Body of pancreas (tissue), 4 donors: ENCODE measurements around the gene OR52N2.
A peak's percentile ranks its signal among the peaks of the same experiment; 100 is the strongest.

Source experiments
- POLR2A ChIP-seq, 3 donors: fragments of 450-650 bp; IDR thresholded peaks; one replicate each; pipeline ENCODE4 v1.6.1; 2016; ENCODE audit warnings: antibody characterized with exemption in 3 of 3, mild to moderate bottlenecking in 2 of 3
- TF ChIP-seq, protein P1 (sequence below), 7 experiments: fragments of 450-650 bp in 4 of 7; fragments of 200-600 bp in 3 of 7; sonication (generic) in 3 of 7; IDR thresholded peaks; one replicate each; pipeline ENCODE4 v1.5.1; 2016 to 2019; ENCODE audit warnings: antibody characterized with exemption in 7 of 7

DNA sequence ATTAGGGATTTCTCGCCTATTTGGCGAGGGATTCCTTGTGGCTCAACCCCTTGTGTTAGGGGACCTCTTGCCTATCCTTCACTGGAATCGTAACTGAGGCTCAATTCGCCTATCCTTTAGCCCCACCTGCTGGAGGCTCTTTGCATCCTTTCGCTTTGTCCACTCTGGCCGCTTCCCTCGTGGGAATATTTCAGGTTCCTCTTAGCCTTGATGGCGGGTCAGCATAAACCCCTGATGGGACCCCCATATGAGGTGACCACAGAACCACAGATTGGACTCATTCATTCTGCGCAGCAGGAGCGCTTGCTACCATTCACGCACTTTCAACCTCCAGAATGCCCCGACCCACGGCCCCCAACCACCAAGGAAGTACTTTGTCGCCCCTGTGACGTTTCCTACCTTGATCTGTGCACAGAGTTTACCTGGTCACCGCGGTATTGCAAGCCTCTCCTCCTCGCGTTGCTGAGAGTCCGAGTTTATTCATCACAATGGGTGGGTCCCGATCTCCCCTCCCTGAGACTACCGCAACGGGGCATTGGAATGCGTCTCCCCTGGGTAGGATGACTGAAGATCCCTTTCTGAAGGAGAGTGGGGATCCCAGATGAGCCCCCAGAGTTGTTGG lies at the start of gene OR52N2:
- TF ChIP-seq, protein P1, sequence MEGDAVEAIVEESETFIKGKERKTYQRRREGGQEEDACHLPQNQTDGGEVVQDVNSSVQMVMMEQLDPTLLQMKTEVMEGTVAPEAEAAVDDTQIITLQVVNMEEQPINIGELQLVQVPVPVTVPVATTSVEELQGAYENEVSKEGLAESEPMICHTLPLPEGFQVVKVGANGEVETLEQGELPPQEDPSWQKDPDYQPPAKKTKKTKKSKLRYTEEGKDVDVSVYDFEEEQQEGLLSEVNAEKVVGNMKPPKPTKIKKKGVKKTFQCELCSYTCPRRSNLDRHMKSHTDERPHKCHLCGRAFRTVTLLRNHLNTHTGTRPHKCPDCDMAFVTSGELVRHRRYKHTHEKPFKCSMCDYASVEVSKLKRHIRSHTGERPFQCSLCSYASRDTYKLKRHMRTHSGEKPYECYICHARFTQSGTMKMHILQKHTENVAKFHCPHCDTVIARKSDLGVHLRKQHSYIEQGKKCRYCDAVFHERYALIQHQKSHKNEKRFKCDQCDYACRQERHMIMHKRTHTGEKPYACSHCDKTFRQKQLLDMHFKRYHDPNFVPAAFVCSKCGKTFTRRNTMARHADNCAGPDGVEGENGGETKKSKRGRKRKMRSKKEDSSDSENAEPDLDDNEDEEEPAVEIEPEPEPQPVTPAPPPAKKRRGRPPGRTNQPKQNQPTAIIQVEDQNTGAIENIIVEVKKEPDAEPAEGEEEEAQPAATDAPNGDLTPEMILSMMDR (IDR thresholded peaks at IDR 0.05), result peak; percentile 57 to 88 (median 83)
- no peak for TF ChIP-seq POLR2A (IDR thresholded peaks at IDR 0.05)
